ENCODE data around the gene YDJC. TPM values are rescaled to one million over a fixed set of nuclear protein-coding genes. Genes with fewer than 3 reads are reported as not detected.

Gene YDJC
- total and polyA plus RNA-seq, 9 of the 15 experiments (the other 6 are each of a cell fraction or from before 2014, with no cell fraction given), result 13.5 to 871 (median 164) TPM

DNA sequence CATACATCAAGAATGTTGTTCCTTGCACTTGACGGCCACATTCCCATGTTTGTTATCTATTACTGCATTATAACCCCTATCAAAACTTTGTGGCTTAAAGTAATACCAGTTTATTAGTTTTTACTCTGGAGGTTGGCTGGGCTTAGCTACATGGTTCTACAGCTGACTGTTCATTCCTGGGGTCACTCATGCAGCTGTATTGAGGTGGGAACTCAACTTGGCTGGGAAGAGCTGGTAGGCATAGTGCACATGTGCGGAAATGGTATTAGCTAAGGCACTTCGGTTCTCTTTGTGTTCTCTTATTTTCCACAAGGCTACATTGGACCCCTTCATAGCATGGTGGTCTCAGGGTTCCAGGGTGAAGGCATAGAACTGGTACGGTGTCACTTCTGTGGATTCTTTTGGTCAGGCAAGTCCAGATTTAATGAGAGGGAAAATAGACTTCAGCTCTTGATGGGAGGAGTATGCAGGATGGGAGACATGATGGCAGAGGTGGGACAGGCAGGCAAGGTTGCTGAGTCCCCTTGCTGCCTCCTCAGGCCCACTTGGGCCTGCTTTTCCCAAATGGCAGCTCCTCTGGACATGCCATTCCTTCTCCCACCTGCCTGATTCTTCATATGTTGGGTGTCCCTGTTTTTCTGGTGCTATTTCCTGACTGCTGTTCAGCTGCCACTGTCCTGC, 16.1 kb downstream of the YDJC start:
- BruUV-seq (replicated peaks), result no TSS peak
- POLR2A ChIA-PET, result interaction anchor here (0.6 to 76.8 kb wide), 4 partner anchors 5 to 105 kb away, joined by 3 to 4622 read pairs (median 2314); partner anchors contain the start of genes CCDC116, SDF2L1 and YDJC
- H3K9me1 ChIP-seq (ENCODE audit: control insufficient read depth, insufficient read depth, low read length), result no peaks in the 10 kb centered on the region
- H3K4me2 ChIP-seq (ENCODE audit: insufficient read depth, low read length), result no peak overlapping the region
- DNase-seq (ENCODE audit: extremely low read depth in 1 of 4, low spot score in 3 of 4) (no peak), ATAC-seq (no peak), FAIRE-seq (no peak)
- H3K27ac ChIP-seq (ENCODE audit: extremely low read depth, low read depth, low read length), result no peak overlapping the region
- intact Hi-C loops (cut with micrococcal nuclease), result no loop called here
- H3K79me2 ChIP-seq (ENCODE audit: control insufficient read depth, insufficient read depth, low read length), result peaks cover 79% of the 10 kb centered on the region
- H3K27me3 ChIP-seq (ENCODE audit: control insufficient read depth in 2 of 2, insufficient read depth in 2 of 2, low read length in 2 of 2), result no peaks in the 10 kb centered on the region
- in situ Hi-C loops (cut with MboI), result no loop called here
- H3K9ac ChIP-seq (ENCODE audit: insufficient read depth in 1 of 2, low read depth in 2 of 2, low read length in 2 of 2), result no peak overlapping the region
- WGBS (ENCODE audit: insufficient coverage, low coverage, missing lambda C conversion rate), result 61% methylated on average over 4 of the region's 4 CpGs
- H2AFZ ChIP-seq (ENCODE audit: low read depth, low read length), result no peak overlapping the region
- H4K20me1 ChIP-seq (replicated peaks; ENCODE audit: control insufficient read depth, insufficient read depth, low read length), result peaks cover 25% of the 10 kb centered on the region; the same call in 1 of the 2 replicates
- no peak overlapping the region for H3K4me3 ChIP-seq
- peaks cover 85% of the 10 kb centered on the region for H3K36me3 ChIP-seq (ENCODE audit: control insufficient read depth, insufficient read depth, low read length)
- H3K4me1 ChIP-seq (replicated peaks in 1 of 2; ENCODE audit: control insufficient read depth in 2 of 2, insufficient read depth in 2 of 2, low read length in 2 of 2), result no peaks in the 10 kb centered on the region; a peak in 1 of 5 replicates
- CTCF ChIA-PET (ENCODE audit: low intra/inter-chr PET ratio), result no interaction called here
- no peaks in the 10 kb centered on the region for H3K9me3 ChIP-seq (replicated peaks; ENCODE audit: control insufficient read depth, insufficient read depth, low read depth, low read length)
- TF ChIP-seq ZFX (CRISPR knock-in tag; IDR thresholded peaks at IDR 0.05) (no peak), SMAD1 (IDR thresholded peaks at IDR 0.05; ENCODE audit: low read depth, low read length, partially characterized antibody) (peak; percentile 16), ZNF140 (CRISPR knock-in tag; IDR thresholded peaks at IDR 0.05) (0 out of 2 replicates have a peak, but pooled peaks have one; percentile 48), ZKSCAN3 (CRISPR knock-in tag; IDR thresholded peaks at IDR 0.05) (peak; percentile 50; the same call in 1 of the 2 replicates), ETV5 (CRISPR knock-in tag; IDR thresholded peaks at IDR 0.05; ENCODE audit: low read depth) (no peak), PPARD (CRISPR knock-in tag; IDR thresholded peaks at IDR 0.05) (0 out of 2 replicates have a peak, but pooled peaks have one; percentile 48), ZNF263 (CRISPR knock-in tag; IDR thresholded peaks at IDR 0.05; ENCODE audit: borderline replicate concordance) (peak; percentile 28; the same call in 1 of the 2 replicates), RBM14 (IDR thresholded peaks at IDR 0.05; ENCODE audit: borderline replicate concordance, insufficient read depth, low read depth, low read length) (no peak), ZNF324 (CRISPR knock-in tag; IDR thresholded peaks at IDR 0.05) (0 out of 2 replicates have a peak, but pooled peaks have one; percentile 11), COPS2 (conservative IDR thresholded peaks at IDR 0.05) (no peak)
- TF ChIP-seq, protein P1, sequence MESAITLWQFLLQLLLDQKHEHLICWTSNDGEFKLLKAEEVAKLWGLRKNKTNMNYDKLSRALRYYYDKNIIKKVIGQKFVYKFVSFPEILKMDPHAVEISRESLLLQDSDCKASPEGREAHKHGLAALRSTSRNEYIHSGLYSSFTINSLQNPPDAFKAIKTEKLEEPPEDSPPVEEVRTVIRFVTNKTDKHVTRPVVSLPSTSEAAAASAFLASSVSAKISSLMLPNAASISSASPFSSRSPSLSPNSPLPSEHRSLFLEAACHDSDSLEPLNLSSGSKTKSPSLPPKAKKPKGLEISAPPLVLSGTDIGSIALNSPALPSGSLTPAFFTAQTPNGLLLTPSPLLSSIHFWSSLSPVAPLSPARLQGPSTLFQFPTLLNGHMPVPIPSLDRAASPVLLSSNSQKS (CRISPR knock-in tag; IDR thresholded peaks at IDR 0.05), result 0 out of 2 replicates have a peak, but pooled peaks have one; percentile 57
- TF ChIP-seq, protein P2, sequence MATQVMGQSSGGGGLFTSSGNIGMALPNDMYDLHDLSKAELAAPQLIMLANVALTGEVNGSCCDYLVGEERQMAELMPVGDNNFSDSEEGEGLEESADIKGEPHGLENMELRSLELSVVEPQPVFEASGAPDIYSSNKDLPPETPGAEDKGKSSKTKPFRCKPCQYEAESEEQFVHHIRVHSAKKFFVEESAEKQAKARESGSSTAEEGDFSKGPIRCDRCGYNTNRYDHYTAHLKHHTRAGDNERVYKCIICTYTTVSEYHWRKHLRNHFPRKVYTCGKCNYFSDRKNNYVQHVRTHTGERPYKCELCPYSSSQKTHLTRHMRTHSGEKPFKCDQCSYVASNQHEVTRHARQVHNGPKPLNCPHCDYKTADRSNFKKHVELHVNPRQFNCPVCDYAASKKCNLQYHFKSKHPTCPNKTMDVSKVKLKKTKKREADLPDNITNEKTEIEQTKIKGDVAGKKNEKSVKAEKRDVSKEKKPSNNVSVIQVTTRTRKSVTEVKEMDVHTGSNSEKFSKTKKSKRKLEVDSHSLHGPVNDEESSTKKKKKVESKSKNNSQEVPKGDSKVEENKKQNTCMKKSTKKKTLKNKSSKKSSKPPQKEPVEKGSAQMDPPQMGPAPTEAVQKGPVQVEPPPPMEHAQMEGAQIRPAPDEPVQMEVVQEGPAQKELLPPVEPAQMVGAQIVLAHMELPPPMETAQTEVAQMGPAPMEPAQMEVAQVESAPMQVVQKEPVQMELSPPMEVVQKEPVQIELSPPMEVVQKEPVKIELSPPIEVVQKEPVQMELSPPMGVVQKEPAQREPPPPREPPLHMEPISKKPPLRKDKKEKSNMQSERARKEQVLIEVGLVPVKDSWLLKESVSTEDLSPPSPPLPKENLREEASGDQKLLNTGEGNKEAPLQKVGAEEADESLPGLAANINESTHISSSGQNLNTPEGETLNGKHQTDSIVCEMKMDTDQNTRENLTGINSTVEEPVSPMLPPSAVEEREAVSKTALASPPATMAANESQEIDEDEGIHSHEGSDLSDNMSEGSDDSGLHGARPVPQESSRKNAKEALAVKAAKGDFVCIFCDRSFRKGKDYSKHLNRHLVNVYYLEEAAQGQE (IDR thresholded peaks at IDR 0.05; ENCODE audit: borderline replicate concordance), result no peak
- TF ChIP-seq, protein P2 (CRISPR knock-in tag; IDR thresholded peaks at IDR 0.05; ENCODE audit: low read depth), result 0 out of 2 replicates have a peak, but pooled peaks have one; percentile 35

Data from K562 (cell line).